GM12878 (cell line): ENCODE measurements around the gene TLE7.

ENCODE experiments used
- CHD1 ChIP-seq: IDR thresholded peaks from 2 replicates; pipeline ENCODE4 v1.6.1; 2012; ENCODE audit warnings: low read depth, low read length, improper control_type of control experiment
- FOS ChIP-seq: IDR thresholded peaks from 3 replicates; pipeline ENCODE4 v1.6.1; 2011; ENCODE audit warnings: borderline replicate concordance; ENCODE audit not compliant: insufficient read length; ENCODE audit errors: extremely low read depth
- FOXM1 ChIP-seq: IDR thresholded peaks from 2 replicates; pipeline ENCODE4 v1.6.1; 2012; ENCODE audit warnings: low read depth, mild to moderate bottlenecking, inconsistent platforms, low read length, moderate library complexity
- NR2C1 ChIP-seq: fragments of 450-650 bp; IDR thresholded peaks from 2 replicates; pipeline ENCODE4 v1.6.1; 2017; ENCODE audit warnings: antibody characterized with exemption, mild to moderate bottlenecking, moderate library complexity
- PAX5 ChIP-seq: IDR thresholded peaks from 2 replicates; pipeline ENCODE4 v1.6.1; 2011; ENCODE audit warnings: low read depth, low read length, borderline replicate concordance
- TF ChIP-seq, protein P1 (sequence below), 3 experiments: IDR thresholded peaks in 2 of 3; conservative IDR thresholded peaks in 1 of 3; 2 replicates each; pipeline ENCODE4 v1.5.1; 2011; ENCODE audit warnings: low read depth in 3 of 3, low read length in 3 of 3, mild to moderate bottlenecking in 3 of 3, control low read depth in 2 of 3, moderate library complexity in 2 of 3, inconsistent platforms in 1 of 3, mixed read lengths in 1 of 3; ENCODE audit not compliant: control insufficient read depth in 2 of 3, insufficient read depth in 1 of 3; ENCODE audit errors: extremely low read depth in 1 of 3

- TF ChIP-seq, protein P1, sequence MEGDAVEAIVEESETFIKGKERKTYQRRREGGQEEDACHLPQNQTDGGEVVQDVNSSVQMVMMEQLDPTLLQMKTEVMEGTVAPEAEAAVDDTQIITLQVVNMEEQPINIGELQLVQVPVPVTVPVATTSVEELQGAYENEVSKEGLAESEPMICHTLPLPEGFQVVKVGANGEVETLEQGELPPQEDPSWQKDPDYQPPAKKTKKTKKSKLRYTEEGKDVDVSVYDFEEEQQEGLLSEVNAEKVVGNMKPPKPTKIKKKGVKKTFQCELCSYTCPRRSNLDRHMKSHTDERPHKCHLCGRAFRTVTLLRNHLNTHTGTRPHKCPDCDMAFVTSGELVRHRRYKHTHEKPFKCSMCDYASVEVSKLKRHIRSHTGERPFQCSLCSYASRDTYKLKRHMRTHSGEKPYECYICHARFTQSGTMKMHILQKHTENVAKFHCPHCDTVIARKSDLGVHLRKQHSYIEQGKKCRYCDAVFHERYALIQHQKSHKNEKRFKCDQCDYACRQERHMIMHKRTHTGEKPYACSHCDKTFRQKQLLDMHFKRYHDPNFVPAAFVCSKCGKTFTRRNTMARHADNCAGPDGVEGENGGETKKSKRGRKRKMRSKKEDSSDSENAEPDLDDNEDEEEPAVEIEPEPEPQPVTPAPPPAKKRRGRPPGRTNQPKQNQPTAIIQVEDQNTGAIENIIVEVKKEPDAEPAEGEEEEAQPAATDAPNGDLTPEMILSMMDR (IDR thresholded peaks at IDR 0.05 in 2 of 3, conservative IDR thresholded peaks at IDR 0.05 in 1 of 3; ENCODE audit: control insufficient read depth in 2 of 3, extremely low read depth in 1 of 3, insufficient read depth in 1 of 3, low read depth in 3 of 3, low read length in 3 of 3), result no peak
- TF ChIP-seq CHD1, result no peak
- TF ChIP-seq NR2C1, result no peak
- no peak for TF ChIP-seq FOS
- no peak for TF ChIP-seq FOXM1
- no peak for TF ChIP-seq PAX5
Observed at GRCh38 chr16:71428385-71428784, 13.5 kb downstream of the TLE7 start.
